Activated naive CD4-positive, alpha-beta T cell treated with anti-CD3 and anti-CD28 coated beads, Interleukin-2, amount 50 U/mL, for 16 hours (primary cell): ENCODE data around the gene AQP9.
"Not testable (repeated sequence)": the region's sequence is repeated elsewhere in the genome, so short reads cannot be mapped to it uniquely, and the experiment has no call there.

ENCODE experiments used
- DNase-seq: peaks from one replicate; pipeline ENCODE4 v3.0.0-alpha.2; 2020

The AQP9 gene, protein sequence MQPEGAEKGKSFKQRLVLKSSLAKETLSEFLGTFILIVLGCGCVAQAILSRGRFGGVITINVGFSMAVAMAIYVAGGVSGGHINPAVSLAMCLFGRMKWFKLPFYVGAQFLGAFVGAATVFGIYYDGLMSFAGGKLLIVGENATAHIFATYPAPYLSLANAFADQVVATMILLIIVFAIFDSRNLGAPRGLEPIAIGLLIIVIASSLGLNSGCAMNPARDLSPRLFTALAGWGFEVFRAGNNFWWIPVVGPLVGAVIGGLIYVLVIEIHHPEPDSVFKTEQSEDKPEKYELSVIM

GRCh38 chr15:58138106-58138505 lies at the start of gene AQP9:
Gene AQP9, plus strand, starts transcription at chr15:58138381. Its CDS starts 185 bp downstream, at chr15:58138566.
- no peak for DNase-seq

- no peak for DNase-seq
These were observed 42.8 kb upstream of the AQP9 start for GRCh38 chr15:58095415-58095814.

- DNase-seq, result no peak
These were observed 41.6 kb upstream of the AQP9 start for GRCh38 chr15:58096529-58097084.

GRCh38 chr15:58103482-58103881 lies 34.7 kb upstream of the AQP9 start:
- no peak for DNase-seq

DNA sequence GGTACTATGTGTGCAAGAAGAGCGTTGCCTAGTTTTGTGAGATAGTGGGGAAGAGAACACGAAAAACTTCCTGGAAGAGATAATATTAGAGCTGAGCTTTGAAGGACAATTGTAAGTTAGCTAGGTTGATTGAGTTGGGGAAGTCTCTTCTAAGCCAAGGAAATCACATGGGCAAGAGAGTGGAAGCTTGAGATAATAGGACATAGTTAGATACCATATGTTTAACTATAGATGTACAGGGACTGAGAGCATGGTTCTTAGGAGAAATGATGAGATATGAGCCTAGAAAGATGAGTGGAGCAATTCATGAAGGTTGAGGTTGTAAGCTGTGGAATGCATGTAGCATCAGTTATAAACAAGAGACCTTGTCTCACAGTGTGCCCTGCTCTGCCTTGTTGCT lies 30.1 kb upstream of the AQP9 start:
- DNase-seq, result no peak

- DNase-seq, result no peak
These were observed 28.8 kb upstream of the AQP9 start for GRCh38 chr15:58109419-58109818.

DNA sequence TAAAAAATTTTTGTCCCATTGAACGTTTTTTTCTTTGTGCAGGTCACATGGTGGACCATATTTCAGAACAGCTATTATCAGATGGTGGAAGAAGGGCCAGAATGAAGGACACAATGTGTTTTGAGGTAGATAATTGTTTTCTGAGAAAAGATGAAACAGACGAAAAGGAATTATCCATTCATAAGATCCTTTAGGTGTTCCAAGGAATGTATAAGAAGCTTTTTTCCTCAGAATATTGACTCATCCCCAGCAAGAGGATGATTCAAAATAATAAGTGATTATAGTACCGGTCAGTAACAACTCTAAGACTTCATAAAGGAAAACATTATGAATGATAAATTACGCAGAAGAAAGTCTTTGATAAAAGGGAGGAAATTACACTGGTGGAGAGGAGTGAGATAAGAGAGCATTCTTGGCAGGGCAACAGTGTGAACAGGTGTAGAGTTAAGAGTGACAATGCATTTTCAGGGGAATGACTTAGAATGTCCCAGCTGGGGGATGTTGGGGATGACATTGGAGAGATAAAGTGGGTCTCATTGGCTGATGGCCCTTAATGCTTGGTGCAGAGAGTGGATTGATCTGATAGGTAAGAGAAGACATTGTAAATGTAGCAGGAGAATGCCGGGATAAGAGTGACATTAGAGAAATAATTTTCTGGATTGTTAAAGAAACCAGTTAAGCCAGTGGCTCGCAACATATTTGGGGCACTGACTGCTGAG lies 27.0 kb upstream of the AQP9 start:
- DNase-seq, result no peak

DNA sequence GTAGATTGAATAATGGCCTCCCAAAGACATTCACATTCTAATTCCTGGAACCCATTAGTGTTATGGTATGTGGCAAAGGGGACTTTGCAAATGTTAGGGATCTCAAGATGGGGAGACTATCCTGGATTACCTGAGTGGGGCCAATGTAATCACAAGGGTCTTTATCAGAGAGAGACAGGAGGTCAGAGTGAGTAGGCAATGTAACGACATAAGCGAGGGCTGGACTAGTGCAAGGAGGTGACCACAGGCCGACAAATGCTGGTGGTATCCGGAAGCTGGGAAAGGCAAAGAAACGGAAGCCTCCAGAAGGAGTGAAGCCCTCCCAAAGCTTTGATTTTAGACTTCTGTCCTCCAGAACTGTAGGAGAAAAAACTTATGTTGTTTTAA lies 26.5 kb upstream of the AQP9 start:
- no peak for DNase-seq

DNA sequence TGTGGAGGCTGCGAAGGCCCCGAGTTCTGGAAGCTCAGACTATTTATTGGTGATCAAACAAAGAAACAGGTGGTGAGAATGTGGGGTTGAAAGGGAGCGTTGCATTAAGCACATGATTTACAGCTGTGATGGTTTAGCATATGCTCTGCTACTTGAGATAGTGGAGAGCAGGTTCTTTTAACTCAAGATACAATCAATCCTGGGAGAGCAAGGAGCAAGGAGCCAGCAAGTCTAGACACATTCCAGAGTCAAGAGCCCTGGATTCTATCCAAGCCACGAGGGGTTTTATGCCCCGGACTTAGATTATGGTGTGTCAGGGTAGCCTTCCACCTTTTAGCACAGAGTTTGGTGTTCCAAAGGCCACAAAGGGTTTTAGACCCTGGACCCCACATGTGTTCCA lies 24.8 kb upstream of the AQP9 start:
- not testable (repeated sequence) for DNase-seq

GRCh38 chr15:58114388-58114787 lies 23.8 kb upstream of the AQP9 start:
- no peak for DNase-seq

GRCh38 chr15:58114812-58115211 lies 23.4 kb upstream of the AQP9 start:
- no peak for DNase-seq

GRCh38 chr15:58115692-58116091 lies 22.5 kb upstream of the AQP9 start:
- no peak for DNase-seq

DNA sequence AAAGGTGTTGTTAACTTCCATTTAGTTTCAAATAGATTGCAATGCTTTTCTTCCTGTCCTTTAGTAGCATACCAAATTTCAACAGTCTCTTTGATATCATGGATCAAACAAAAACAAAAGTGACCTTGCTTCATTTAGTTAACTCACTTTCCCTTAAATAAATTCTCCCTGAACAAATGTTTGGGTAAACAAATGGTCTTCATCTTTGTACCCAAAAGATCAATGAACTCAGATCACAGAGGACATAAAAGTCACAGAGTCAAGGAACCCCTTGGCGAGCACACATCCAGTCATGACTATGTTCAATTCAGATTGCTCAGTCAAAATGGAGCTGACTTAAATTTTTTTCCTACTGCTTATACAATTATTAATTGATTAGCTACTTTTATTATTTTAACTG lies 20.6 kb upstream of the AQP9 start:
- DNase-seq, result no peak

GRCh38 chr15:58118272-58118671 lies 19.9 kb upstream of the AQP9 start:
- DNase-seq, result no peak

GRCh38 chr15:58119016-58119415 lies 19.2 kb upstream of the AQP9 start:
- DNase-seq, result no peak

DNA sequence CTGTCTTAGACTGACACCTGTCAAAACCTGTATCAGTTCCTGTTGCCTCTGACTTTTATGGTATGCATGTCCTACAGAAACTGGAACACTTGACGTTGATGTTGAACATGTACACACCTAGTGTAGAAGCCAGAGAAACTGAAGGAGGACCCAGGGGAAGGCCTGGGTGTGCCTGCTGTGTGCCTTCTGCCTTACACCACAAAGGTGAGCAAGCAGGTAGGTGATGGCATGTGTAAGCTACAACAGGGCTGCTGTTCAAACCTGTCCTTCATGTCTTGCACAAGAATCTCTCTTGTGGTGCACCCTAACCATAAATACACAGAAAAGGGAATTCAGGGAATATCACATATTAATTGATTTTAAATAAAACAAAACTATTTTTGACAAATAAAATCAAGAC lies 13.6 kb upstream of the AQP9 start:
- no peak for DNase-seq

GRCh38 chr15:58125333-58125732 lies 12.8 kb upstream of the AQP9 start:
- DNase-seq, result no peak

DNA sequence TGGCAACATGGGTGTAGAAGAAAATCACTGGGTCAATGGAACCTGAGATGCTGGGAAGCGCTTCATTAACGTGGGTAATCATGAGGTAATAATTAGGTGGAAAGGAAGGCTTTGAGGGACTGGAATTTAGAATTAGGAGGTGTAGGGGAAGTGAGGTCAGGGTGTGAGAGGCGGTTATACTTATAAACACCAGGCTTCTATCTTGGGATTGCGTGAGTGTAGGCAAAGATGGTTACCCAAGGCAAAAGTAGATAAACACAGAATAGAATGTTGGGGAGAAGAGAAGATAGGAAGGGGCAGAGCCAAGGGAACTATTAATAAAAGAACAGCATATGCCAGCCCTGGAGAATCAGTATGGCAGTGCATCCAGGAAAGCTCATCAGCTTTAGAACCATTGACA lies 3.3 kb upstream of the AQP9 start:
- no peak for DNase-seq

GRCh38 chr15:58135511-58136174 lies 2.5 kb upstream of the AQP9 start:
- DNase-seq, result no peak

DNA sequence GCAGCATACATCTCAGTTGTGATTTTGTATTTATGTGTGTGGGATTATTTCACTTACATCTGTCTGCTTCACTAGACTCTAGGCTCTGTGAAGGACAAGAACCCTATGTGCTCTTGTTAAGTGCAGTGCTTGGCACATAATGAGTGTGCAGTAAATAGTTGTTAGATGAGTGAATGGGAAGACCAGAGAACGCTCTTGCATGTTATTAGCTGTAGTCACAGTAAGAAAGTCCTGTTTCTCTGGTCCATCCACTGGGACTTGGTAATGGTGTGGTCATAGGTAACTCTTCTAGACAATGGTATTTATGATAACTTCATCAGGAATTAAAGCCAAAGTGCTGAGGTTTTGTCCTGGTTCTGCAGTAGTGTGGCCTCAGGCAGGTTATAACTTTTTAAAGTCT lies 1.4 kb upstream of the AQP9 start:
- DNase-seq, result no peak

DNA sequence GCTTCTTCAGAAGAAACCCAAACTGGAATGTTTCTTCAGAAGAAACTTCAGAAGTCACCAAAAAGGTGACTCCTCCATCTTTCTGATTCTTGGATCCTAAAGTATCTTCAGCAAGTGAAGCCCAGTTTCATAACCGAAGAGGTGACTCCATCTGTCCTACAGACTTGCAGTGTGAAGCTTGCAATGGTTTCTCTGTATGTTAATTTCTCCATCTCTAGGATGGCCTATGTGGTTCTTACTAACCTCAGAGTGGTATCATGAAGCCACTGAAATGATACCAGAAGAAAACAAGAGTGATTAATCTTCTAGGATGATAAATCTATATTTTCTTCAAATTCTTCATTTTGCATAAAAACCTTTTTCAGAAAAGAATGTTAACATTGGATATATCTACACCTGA lies 495 bp upstream of the AQP9 start:
- DNase-seq, result no peak

GRCh38 chr15:58139276-58139988 lies 1.3 kb downstream of the AQP9 start:
- DNase-seq, result no peak

DNA sequence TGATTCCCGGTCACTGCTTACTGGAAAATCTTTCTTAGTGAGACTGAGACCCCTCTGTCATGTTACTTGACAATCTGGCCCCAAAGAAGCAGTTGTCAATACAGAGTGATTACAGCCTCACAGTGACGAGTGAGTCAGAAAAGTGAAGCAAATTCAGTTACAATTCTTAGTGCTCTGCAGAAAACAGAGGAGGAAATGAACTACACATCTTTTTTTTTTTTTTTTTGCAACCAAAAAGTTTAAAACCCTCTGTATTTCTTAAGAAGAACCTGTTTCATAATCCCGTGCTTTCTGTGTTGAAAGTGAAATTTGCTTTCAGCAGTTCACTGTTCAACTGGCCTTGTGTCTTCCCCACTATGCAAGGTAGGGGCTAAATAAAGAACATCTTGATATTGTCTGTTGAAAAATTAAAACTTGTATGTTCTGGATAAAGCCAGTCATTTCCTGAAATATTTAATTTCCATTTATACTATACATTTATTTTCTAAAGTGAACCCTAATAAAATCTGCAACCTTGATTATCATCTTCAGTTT lies 1.9 kb downstream of the AQP9 start:
- no peak for DNase-seq
